Hepatocyte (in vitro differentiated cells): ENCODE data around the gene TTLL12. TPM values are rescaled to one million over a fixed set of nuclear protein-coding genes. Genes with fewer than 3 reads are reported as not detected.

Source experiments
- DNase-seq: peaks from one replicate; pipeline ENCODE4 v3.0.0-alpha.2; 2016; ENCODE audit warnings: low spot score
- H2AFZ ChIP-seq: fragments of 200-600 bp; sonication (generic); 2 replicates; pipeline ENCODE4 v1.6.0; 2016; ENCODE audit warnings: antibody characterized with exemption, mild to moderate bottlenecking
- H3K27ac ChIP-seq: fragments of 200-600 bp; sonication (generic); 2 replicates; pipeline ENCODE4 v1.5.1; 2016; ENCODE audit warnings: mild to moderate bottlenecking
- H3K27me3 ChIP-seq: fragments of 200-600 bp; sonication (generic); 2 replicates; pipeline ENCODE4 v1.6.1; 2016
- H3K36me3 ChIP-seq: fragments of 200-600 bp; sonication (generic); replicated peaks from 2 replicates; pipeline ENCODE4 v1.5.1; 2016; ENCODE audit warnings: low read depth; ENCODE audit not compliant: insufficient read depth
- H3K4me1 ChIP-seq: fragments of 200-600 bp; sonication (generic); 2 replicates; pipeline ENCODE4 v1.5.1; 2016; ENCODE audit warnings: mild to moderate bottlenecking, moderate library complexity; ENCODE audit not compliant: insufficient read depth
- H3K4me2 ChIP-seq: fragments of 200-600 bp; sonication (generic); 2 replicates; pipeline ENCODE4 v1.6.0; 2016
- H3K4me3 ChIP-seq: fragments of 200-600 bp; sonication (generic); 2 replicates; pipeline ENCODE4 v1.5.1; 2016; ENCODE audit warnings: mild to moderate bottlenecking
- H3K79me2 ChIP-seq: fragments of 200-600 bp; sonication (generic); 2 replicates; pipeline ENCODE4 v1.6.0; 2017; ENCODE audit warnings: mild to moderate bottlenecking
- H3K9me2 ChIP-seq: fragments of 200-600 bp; sonication (generic); replicated peaks from 2 replicates; pipeline ENCODE4 v1.6.0; 2017; ENCODE audit warnings: mild to moderate bottlenecking; ENCODE audit not compliant: insufficient read depth
- H3K9me3 ChIP-seq: fragments of 200-600 bp; sonication (generic); 2 replicates; pipeline ENCODE4 v1.5.1; 2016; ENCODE audit warnings: low read depth, mild to moderate bottlenecking
- H4K20me1 ChIP-seq: fragments of 200-600 bp; sonication (generic); 2 replicates; pipeline ENCODE4 v1.6.0; 2016; ENCODE audit warnings: mild to moderate bottlenecking; ENCODE audit not compliant: insufficient read depth, poor library complexity, severe bottlenecking
- EZH2 ChIP-seq: fragments of 200-600 bp; sonication (generic); IDR thresholded peaks from 2 replicates; pipeline ENCODE4 v1.6.1; 2016; ENCODE audit warnings: antibody characterized with exemption, mild to moderate bottlenecking, borderline replicate concordance
- EZH2phosphoT487 ChIP-seq: fragments of 200-600 bp; sonication (generic); IDR thresholded peaks from one replicate; pipeline ENCODE4 v1.6.1; 2018; ENCODE audit warnings: antibody characterized with exemption, mild to moderate bottlenecking, low read depth, moderate library complexity; ENCODE audit not compliant: unreplicated experiment, severe bottlenecking
- WGBS: methylation state at CpG from one replicate; pipeline ENCODE4 v1.1.6; 2016; ENCODE audit warnings: low lambda C conversion rate; ENCODE audit errors: missing lambda C conversion rate; 5-methylcytosine and 5-hydroxymethylcytosine counted together
- polyA plus RNA-seq: library from polyadenylated mRNA; unstranded; fragments of >200 nt; fragmentation: Nextera tagmentation; extraction: Ambion mirVana; gene quantifications from 2 replicates; pipeline ENCODE4 v1.2.1, GENCODE V29; 2016
- total RNA-seq: library from RNA; depleted of rRNA; stranded (reverse); fragments of >200 nt; gene quantifications from 2 replicates; pipeline ENCODE4 v1.2.3, GENCODE V29; 2014
- TF ChIP-seq, protein P1 (sequence below): fragments of 200-600 bp; sonication (generic); IDR thresholded peaks from 2 replicates; pipeline ENCODE4 v1.5.1; 2016; ENCODE audit warnings: antibody characterized with exemption, mild to moderate bottlenecking; ENCODE audit not compliant: poor library complexity

Gene TTLL12
- total and polyA plus RNA-seq, 2 experiments from 2014 or later = 40.9 to 50.3 TPM

DNA sequence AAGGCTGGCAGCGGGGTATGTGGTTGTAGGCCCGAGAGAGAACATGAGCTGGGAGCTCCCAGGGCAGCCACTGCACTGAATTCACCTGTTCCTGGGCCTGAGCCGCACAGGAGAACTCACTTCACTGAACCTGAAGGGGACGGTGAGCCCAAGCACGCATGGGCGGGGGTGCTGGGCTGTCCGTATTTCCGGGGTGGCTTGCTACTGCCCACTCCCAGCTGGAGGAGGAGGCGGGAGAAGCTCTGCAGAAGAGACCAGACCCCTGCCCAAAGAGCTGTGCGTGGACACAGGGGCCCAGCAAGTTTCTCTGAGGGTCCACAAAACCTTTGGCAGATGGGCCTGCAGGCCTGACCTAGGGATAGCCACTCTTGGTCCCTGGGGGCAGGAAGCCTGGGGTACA lies 4.8 kb downstream of the TTLL12 start:
- 96% methylated on average over 7 of the region's 10 CpGs for WGBS
- peaks cover 26% of the 10 kb centered on the region for H3K4me1 ChIP-seq
- no peaks in the 10 kb centered on the region for H3K9me2 ChIP-seq
- H3K27me3 ChIP-seq = no peaks in the 10 kb centered on the region
- no peak overlapping the region for H2AFZ ChIP-seq
- no peak overlapping the region for H3K27ac ChIP-seq
- no peak overlapping the region for H3K4me2 ChIP-seq
- H3K36me3 ChIP-seq = no peaks in the 10 kb centered on the region
- DNase-seq = no peak
- no peak for TF ChIP-seq EZH2phosphoT487
- H3K9me3 ChIP-seq = no peaks in the 10 kb centered on the region
- no peaks in the 10 kb centered on the region for H4K20me1 ChIP-seq
- H3K4me3 ChIP-seq = no peak overlapping the region
- peaks cover 22% of the 10 kb centered on the region for H3K79me2 ChIP-seq

DNA sequence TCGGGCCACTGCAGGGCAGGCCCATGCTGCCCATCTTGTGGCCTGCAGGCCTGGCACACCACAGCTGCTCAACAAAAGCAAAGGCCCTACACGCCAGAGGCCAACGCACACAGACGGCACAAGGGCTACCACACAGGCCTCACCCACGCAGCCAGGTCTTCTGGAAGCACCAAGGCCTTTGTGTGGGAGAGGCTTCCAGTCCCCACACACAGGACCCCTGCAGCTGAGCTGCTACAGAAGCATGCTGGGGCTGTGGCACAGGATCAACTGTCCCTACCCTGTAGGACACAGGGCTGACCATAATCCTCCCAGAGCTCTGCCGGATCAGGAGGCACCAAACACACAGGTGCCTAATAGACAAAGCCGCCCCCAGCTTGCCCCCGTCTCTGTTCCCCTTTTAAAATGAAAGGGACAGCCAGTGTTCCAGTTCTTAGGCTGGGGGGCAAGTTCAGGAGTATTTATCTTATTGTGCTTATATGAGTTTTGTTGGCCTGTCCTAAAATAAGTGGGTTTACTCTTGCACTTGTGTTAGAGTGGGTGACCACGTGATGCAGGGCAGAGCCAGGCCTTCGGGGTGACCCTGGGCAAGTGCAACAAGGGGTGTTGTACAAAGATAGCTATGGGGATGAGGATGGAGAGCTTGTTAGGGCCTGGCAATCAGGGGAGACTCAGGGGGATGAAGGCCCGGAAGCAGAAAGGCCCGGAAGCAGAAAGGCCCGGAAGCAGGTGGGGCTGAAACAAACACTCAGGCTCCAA lies 5.4 kb downstream of the TTLL12 start:
- H3K36me3 ChIP-seq = no peaks in the 10 kb centered on the region
- 97% methylated on average over 13 of the region's 13 CpGs for WGBS
- peaks cover 22% of the 10 kb centered on the region for H3K79me2 ChIP-seq

DNA sequence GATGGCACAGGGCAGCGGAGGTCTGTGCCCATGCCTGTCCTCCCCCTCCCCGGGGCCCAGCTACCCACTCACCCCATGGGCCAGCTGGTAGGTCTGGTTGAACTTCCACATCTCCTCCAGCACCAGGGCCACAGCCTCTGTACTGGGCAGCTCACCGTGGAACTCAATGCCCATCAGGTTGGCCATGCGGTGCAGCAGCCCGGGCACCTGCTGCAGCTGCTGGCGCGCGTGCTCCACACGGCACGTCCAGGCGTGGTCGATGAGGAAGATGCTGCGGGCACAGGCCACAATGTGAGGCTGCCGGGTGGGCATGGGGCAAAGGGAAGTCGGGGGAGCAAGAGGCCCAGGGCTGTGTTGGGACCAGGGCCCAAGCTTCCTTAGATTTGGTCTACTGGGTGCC lies 6.3 kb downstream of the TTLL12 start:
- H3K4me2 ChIP-seq = no peak overlapping the region
- TF ChIP-seq EZH2phosphoT487 = no peak
- TF ChIP-seq, protein P1, sequence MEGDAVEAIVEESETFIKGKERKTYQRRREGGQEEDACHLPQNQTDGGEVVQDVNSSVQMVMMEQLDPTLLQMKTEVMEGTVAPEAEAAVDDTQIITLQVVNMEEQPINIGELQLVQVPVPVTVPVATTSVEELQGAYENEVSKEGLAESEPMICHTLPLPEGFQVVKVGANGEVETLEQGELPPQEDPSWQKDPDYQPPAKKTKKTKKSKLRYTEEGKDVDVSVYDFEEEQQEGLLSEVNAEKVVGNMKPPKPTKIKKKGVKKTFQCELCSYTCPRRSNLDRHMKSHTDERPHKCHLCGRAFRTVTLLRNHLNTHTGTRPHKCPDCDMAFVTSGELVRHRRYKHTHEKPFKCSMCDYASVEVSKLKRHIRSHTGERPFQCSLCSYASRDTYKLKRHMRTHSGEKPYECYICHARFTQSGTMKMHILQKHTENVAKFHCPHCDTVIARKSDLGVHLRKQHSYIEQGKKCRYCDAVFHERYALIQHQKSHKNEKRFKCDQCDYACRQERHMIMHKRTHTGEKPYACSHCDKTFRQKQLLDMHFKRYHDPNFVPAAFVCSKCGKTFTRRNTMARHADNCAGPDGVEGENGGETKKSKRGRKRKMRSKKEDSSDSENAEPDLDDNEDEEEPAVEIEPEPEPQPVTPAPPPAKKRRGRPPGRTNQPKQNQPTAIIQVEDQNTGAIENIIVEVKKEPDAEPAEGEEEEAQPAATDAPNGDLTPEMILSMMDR = no peak
- TF ChIP-seq EZH2 = no peak
- no peaks in the 10 kb centered on the region for H4K20me1 ChIP-seq
- H2AFZ ChIP-seq = no peak overlapping the region
- no peaks in the 10 kb centered on the region for H3K36me3 ChIP-seq
- no peak for DNase-seq
- no peaks in the 10 kb centered on the region for H3K27me3 ChIP-seq
- no peaks in the 10 kb centered on the region for H3K9me2 ChIP-seq
- no peaks in the 10 kb centered on the region for H3K9me3 ChIP-seq
- peaks cover 17% of the 10 kb centered on the region for H3K79me2 ChIP-seq
- over 99% methylated on average over 15 of the region's 15 CpGs for WGBS
- H3K27ac ChIP-seq = no peak overlapping the region
- H3K4me1 ChIP-seq = peaks cover 20% of the 10 kb centered on the region
- H3K4me3 ChIP-seq = no peak overlapping the region

More for the DNA sequence above, 5.4 kb downstream of the TTLL12 start:
- no peak for DNase-seq
- no peaks in the 10 kb centered on the region for H4K20me1 ChIP-seq
- H3K9me3 ChIP-seq = no peaks in the 10 kb centered on the region
- no peaks in the 10 kb centered on the region for H3K27me3 ChIP-seq
- peaks cover 26% of the 10 kb centered on the region for H3K4me1 ChIP-seq
- no peak overlapping the region for H2AFZ ChIP-seq
- H3K27ac ChIP-seq = no peak overlapping the region
- H3K4me3 ChIP-seq = no peak overlapping the region
- no peaks in the 10 kb centered on the region for H3K9me2 ChIP-seq
- TF ChIP-seq EZH2 (no peak), EZH2phosphoT487 (no peak)
- TF ChIP-seq, protein P1 = no peak
- no peak overlapping the region for H3K4me2 ChIP-seq

DNA sequence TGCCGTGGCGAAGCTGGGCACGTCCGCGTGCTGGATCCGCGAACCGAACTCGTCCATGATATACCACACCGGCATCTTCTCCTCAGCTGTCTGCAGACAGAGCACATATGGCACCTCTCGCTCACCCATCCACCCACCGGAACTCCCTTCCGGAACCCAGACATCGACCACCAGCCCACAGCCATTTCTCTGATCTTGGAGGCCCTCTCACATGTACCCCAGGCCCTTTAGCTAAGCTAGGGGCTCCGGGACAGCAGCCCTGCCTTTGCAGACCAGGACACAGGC lies 7.1 kb downstream of the TTLL12 start:
- Histone ChIP-seq H3K9me2 (no peaks in the 10 kb centered on the region), H3K4me1 (peaks cover 14% of the 10 kb centered on the region)

More for the DNA sequence above, 7.1 kb downstream of the TTLL12 start:
- Histone ChIP-seq H3K79me2 (peaks cover 11% of the 10 kb centered on the region), H3K9me3 (no peaks in the 10 kb centered on the region), H3K27me3 (no peaks in the 10 kb centered on the region), H3K27ac (no peak overlapping the region), H4K20me1 (no peaks in the 10 kb centered on the region), H3K4me2 (no peak overlapping the region), H3K4me3 (no peak overlapping the region), H3K36me3 (no peaks in the 10 kb centered on the region), H2AFZ (no peak overlapping the region)
- 97% methylated on average over 15 of the region's 15 CpGs for WGBS
- no peak for DNase-seq
- TF ChIP-seq EZH2 = no peak
